KOPT-K1 (cell line): Measurements from ENCODE around the gene CTIF.

Experiments used
- H3K27ac ChIP-seq: fragments of 200-600 bp; sonication (generic); 2 replicates; pipeline ENCODE4 v1.5.1; 2016; ENCODE audit warnings: antibody characterized with exemption, mild to moderate bottlenecking, low read depth, low read length; ENCODE audit not compliant: poor library complexity, severe bottlenecking
- H3K36me3 ChIP-seq: fragments of 200-600 bp; sonication (generic); 2 replicates; pipeline ENCODE4 v1.5.1; 2017; ENCODE audit warnings: antibody characterized with exemption, mild to moderate bottlenecking, low read length, moderate library complexity; ENCODE audit not compliant: insufficient read depth
- H3K9me3 ChIP-seq: fragments of 200-600 bp; sonication (generic); 2 replicates; pipeline ENCODE4 v1.5.1; 2017; ENCODE audit warnings: antibody characterized with exemption, low read length, mild to moderate bottlenecking; ENCODE audit not compliant: insufficient read depth, poor library complexity, severe bottlenecking

CTIF gene

DNA sequence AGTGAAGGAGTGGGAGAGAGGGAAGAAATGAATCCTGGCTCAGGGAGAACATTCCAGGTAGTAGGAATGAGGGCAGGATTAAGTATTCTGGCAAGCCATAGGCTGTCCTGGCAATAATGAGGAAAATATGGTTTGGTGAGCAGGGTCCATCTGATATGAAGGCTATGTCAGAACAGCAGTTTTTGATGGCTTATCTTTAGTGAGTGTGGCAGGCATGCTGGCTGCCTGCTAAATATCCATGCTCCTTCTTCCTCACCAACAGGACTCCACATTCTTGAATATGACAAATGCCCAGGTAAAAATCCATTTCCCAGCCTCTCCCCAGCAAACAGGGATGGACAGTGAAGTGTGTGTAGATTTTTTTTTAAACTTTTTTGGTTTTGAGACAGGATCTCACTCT lies 13.2 kb upstream of the CTIF start:
- H3K27ac ChIP-seq, result no peak overlapping the region
- no peaks in the 10 kb centered on the region for H3K36me3 ChIP-seq
- no peaks in the 10 kb centered on the region for H3K9me3 ChIP-seq

DNA sequence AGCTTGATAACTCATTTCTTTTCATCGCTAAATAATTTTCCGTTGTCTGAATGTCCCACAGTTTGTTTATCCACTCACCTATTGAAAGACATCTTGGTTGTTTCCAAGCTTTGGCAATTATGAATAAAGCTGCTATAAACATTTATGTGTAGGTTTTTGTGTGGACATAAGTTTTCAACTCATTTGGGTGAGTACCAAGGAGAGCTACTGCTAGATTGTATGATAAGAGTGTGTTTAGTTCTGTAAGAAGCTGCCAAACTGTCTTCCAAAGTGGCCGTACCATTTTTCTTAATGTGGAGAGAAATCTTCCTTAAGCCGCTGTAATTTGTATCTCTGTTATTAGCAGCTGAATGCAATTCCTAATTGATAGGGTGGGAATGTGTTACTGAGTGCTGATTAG lies 11.4 kb upstream of the CTIF start:
- Histone ChIP-seq H3K36me3 (no peaks in the 10 kb centered on the region), H3K9me3 (no peaks in the 10 kb centered on the region)

DNA sequence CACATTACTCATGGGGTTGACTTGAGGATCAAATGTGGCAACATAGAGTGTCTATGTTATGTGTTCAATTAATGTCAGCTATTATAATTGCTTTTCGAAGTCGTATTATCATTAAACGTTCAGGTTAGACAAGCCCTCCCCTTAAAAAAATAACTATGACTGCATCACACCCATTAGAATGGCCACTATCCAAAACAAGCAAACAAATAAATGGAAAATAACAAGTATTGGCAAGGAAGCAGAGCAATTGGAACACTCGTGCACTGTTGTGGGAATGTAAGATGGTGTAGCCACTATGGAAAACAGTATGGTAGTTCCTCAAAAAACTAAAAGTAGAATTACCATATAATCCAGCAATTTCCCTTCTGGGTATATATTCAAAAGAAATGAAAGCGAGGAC lies 10.0 kb upstream of the CTIF start:
- H3K9me3 ChIP-seq, result no peaks in the 10 kb centered on the region
- no peaks in the 10 kb centered on the region for H3K36me3 ChIP-seq

More for the DNA sequence above, 11.4 kb upstream of the CTIF start:
- no peak overlapping the region for H3K27ac ChIP-seq

DNA sequence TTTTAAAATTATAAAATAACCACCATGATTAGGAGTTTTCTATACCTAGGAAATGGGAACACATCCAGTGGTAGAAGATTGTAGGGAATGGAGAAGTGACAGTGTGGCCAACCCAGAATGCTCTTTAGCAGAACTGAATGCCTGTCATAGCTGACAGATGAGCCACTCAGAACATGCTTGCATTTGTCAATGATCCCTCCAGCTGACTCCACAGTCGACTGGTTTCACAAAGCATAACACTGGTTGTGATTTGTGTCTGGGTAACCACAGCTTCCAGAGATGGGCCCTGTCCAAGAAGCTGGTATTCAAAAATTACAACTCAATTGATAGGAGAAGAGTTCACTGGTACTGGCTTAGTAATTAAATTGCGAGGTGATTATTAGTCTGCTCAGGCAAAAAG lies 9.0 kb upstream of the CTIF start:
- H3K9me3 ChIP-seq, result no peaks in the 10 kb centered on the region
- no peaks in the 10 kb centered on the region for H3K36me3 ChIP-seq
- H3K27ac ChIP-seq, result no peak overlapping the region

More for the DNA sequence above, 10.0 kb upstream of the CTIF start:
- H3K27ac ChIP-seq, result no peak overlapping the region

DNA sequence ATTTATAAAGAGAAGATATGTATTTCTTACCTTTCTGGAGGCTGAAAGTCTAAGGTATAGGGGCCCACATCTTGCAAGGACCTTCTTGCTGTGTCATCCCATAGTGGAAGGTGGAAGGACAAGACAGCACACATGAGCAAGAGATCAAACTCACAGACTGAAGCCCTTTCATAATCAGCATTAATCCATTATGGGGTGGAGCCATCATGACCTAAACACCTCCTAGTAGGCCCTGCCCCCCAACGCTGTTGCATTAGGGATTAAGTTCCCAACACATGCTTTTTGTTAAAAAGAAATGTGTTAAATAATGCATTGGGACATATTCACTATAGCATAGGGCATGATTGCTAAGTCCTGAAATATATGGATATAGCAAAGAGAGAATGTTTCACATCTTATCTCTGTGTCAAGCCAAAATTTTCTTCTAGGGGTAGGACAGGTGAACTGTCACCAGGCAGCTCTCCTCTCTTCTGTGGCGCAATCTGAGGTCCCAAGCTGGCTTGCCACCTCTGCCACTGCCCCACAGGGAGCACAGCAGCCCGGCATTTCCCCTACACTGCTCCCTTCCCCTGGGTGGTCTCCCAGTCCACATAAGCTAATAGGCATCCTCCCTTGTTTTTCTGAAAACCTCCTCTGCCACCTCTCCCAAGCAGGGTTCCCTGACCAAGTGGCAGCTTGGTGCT lies 8.3 kb upstream of the CTIF start:
- no peak overlapping the region for H3K27ac ChIP-seq
- H3K9me3 ChIP-seq, result no peaks in the 10 kb centered on the region
- no peaks in the 10 kb centered on the region for H3K36me3 ChIP-seq

DNA sequence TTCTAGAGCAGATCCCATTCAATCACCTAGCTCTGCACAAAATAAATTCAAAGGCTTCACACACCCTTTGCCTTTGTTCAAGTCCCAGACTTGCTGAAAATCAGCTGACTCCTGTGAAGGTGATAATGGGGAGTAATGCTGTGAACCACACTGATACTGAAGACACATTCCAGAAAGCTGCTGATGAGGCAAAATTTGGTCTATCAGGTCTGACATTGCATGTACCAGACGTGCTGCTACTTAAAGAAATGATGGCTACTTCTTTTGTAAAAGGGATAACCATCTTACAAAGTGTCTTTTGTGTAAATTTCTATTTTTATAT lies 7.8 kb upstream of the CTIF start:
- Histone ChIP-seq H3K36me3 (no peaks in the 10 kb centered on the region), H3K9me3 (no peaks in the 10 kb centered on the region), H3K27ac (no peak overlapping the region)

DNA sequence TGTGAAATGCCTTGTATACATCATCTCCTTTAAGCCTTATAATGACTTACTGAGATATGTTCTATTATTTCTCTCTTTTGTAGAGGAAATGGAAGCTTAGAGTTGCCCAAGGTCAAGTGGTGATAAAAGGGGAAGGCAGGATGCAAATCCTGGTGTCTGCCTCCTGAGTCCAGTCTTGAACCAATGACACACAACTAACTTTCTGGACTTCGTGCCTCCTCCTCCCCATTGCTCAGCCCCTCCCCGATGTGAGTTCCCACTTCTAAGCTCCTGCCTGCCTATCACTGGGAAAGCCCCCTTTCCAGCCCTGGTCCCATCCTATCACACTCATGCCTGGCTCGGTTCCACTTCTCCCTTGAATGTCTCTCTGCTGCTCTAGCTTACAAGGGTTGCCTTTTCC lies 6.9 kb upstream of the CTIF start:
- H3K9me3 ChIP-seq, result no peaks in the 10 kb centered on the region
- no peak overlapping the region for H3K27ac ChIP-seq

DNA sequence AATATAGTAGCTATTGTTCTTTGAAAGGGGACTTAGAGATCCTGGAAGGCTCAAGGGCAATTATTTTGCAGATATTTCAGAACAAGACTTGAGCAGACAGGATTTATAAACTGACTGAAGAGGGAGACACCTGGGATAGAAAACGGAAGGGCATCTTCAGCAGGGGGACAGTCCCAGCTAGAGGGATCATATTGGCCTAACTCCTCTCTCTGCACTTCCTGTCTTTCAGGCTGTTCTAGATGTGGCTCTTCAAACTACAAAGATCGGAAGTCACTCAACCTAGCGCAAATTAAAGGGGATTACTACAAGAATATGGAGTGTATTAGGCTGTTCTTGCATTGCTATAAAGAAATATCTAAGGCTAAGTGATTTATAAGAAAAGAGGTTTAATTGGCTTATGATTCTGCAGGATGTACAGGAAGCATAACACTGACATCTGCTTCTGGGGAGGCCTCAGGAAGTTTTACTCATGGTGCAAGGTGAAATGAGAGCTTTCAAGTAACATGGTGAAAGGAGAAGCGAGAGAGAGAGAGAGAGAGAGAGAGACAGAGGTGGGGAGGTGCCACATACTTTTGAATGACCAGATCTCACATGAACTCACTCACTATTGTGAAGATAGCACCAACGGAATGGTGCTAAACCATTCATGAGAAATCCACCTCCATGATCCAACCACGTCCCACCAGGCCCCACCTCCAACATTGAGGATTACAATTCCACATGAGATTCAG lies 5.3 kb upstream of the CTIF start:
- H3K36me3 ChIP-seq, result no peaks in the 10 kb centered on the region
- no peak overlapping the region for H3K27ac ChIP-seq

More for the DNA sequence above, 6.9 kb upstream of the CTIF start:
- H3K36me3 ChIP-seq, result no peaks in the 10 kb centered on the region

DNA sequence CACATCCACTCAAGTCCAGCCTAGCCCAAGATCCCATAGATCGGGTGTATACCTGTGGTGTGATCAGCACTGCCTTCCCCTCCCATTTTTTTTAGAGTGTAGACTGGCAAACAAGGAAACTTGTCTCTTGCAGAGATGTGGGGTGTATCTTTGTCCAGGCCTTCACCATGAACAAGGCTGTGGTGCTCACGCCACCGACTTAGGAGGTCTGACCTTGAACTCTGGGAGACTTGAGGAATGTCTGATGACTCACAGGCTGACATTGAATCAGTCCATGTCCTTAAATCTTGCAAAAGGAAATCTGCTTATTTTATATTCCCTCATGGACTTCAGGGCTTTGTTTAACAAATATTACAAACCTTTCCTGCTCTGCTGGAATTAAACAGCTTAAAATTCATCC lies 4.5 kb upstream of the CTIF start:
- peaks cover under 1% of the 10 kb centered on the region for H3K9me3 ChIP-seq
- no peaks in the 10 kb centered on the region for H3K36me3 ChIP-seq
- H3K27ac ChIP-seq, result no peak overlapping the region

More for the DNA sequence above, 5.3 kb upstream of the CTIF start:
- H3K9me3 ChIP-seq, result no peaks in the 10 kb centered on the region

DNA sequence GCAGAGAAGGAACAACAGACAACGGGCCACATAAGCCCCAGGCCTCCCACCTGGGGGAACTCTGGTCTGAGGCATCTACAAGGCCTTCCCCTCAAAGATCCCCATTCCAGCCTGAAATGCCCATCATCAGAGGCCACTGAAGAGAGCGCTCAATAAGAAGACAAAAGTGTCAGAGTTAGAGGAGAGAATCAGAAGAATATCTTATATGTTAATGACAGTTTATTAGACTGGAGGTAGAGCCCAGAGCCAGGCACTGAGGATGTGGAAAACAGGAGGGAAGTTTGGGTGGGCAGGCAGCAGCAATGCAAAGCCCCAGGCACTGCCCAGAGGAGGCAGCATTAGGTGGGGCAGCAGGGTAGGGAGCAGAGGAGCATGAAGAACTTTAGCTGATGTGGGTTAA lies 2.9 kb upstream of the CTIF start:
- H3K27ac ChIP-seq, result no peak overlapping the region
- peaks cover 11% of the 10 kb centered on the region for H3K9me3 ChIP-seq
- H3K36me3 ChIP-seq, result no peaks in the 10 kb centered on the region

DNA sequence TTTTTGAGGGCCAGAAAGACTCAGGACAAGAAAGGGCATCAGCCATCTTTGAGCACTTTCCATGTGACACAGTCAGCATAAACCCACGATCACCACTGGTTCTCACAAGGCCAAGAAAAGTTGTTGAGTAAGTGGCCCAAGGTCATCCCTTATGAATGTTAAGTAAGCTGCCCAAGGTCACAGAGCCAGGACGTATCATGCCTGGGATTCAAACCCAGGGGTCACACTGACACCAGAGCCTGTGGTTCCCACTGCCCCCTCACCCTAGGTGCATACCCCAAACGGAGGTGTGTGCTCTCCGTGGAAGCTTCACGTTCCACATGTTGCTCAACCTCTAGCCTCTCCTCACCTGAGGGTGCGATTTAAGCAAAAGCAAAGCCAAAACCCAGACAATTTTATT lies 2.3 kb upstream of the CTIF start:
- Histone ChIP-seq H3K9me3 (peaks cover 11% of the 10 kb centered on the region), H3K36me3 (no peaks in the 10 kb centered on the region), H3K27ac (no peak overlapping the region)

DNA sequence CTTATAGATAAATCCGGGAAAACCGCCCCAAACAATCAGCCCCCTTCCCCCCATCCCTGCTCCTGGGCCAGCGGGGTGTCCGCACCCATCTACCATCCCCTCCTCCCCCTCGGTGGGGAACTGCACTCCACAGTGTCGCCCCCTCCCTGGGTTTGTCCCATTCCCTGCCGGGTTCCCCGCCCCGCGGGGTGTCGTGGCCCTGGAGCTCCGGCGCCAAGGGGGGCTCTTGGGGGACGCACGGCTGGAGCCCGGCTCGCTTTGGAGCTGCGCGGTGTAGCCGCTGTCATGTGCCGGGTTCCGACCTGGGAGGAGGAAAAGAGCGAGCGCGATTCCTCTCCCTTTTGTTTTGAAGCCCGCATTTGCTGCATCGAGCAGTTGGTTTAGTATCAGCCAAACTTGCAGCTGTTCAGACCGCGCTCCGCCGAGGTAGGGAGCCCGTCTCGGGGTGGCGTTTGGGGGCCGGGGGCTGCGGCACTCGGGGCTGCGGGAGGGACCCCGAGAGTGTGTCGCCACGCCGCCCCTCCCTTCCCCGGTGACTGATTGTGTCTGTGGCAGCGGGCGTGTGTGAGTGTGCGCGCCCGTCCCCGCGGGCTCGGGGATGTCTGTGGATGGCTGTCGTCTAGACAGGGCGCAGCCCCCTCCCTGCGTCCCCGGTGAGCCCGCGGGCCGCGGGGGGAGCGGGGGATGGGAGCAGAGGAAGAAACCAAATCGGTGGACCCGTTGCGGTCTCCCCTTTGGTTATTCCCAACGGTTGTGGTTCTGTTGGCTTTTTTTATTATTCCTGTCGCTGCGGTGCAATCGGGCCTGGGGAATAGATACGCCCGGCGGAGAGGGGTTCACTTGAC lies 797 bp downstream of the CTIF start:
- H3K27ac ChIP-seq, result no peak overlapping the region
- H3K36me3 ChIP-seq, result no peaks in the 10 kb centered on the region
- H3K9me3 ChIP-seq, result peaks cover 11% of the 10 kb centered on the region

DNA sequence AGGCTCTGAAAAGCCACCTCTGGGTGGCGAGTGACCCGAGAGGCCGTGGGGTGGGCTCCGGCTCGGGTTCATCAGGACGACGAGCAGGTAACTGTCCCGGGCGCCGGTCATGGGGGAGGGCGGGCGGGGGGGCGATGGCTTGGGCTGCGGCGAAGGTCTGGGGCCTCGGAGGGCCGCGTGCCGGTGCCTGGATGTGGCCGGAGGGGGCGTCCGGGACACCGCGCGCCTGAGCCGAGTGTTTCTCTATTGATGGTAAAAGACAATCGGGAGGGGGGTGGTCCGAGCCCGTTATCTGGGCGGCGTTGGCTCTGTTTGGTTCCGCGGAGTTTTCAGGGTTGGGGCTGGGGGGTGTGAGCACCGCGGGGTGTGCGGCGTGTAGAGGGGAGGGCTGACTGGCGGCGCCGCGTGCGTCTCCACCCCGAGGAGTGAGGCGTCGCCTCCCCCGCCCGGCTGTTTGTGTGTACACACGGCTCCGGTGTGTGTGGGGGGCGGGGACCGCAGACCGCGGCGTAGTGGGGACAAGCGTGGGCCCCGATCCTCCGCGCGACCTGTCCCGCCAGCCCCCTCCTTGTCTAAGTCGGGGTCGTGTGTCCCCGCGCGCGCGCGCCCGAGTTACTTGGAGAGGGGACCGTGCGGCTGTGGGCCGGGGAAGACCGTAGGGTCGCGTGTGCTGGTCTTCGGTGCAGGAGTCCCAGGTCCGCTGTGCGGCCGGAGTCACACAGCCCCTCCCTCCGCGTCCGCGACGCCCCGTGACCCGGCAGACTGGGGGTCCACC lies 1.6 kb downstream of the CTIF start:
- no peak overlapping the region for H3K27ac ChIP-seq
- H3K36me3 ChIP-seq, result no peaks in the 10 kb centered on the region
- H3K9me3 ChIP-seq, result peaks cover 11% of the 10 kb centered on the region

DNA sequence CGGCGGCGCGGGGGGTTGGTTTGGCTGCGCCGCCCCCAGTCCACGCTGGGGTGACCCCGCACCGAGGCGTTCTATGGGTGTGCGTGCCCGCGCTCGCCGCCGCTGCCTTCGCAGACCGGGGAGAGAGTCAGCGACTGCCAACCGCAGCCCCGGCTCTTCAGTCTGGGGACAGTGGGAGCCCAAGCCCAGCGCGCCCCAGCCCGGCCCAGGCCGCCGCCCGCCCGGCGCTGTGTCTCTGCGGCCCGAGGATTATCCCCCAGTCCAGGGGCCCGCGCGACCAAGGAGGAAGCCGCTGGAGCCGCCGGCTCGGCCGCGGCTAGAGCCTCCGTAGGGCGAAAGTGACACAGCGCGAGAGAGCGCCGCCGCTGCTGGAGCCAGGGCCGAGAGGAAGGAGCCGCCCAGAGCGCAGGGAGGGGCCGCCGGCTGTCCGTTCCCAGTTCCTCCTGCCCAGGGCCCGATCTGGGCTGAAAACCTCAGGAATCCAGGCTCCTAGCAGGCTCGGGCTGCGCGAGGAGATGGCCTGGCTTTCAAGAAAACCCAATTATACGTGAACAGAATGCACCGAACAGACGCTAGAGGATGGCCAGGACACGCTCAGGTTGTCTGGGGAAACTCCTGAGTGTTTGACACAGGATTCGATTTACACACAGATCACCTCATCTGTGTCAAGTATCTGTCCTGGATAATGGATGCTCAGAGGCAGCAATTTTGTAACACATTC lies 2.4 kb downstream of the CTIF start:
- Histone ChIP-seq H3K9me3 (peaks cover 11% of the 10 kb centered on the region), H3K27ac (no peak overlapping the region), H3K36me3 (no peaks in the 10 kb centered on the region)
